ENCODE measurements around the gene PHLDB1. TPM values are rescaled to one million over a fixed set of nuclear protein-coding genes. Genes with fewer than 3 reads are reported as not detected.
"Not testable (repeated sequence)": the region's sequence is repeated elsewhere in the genome, so short reads cannot be mapped to it uniquely, and the experiment has no call there.

The PHLDB1 gene
- polyA plus RNA-seq, 6 donors from 2014 or later = 0.54 TPM; not detected in 5

GRCh38 chr11:118662401-118663271 is 55.2 kb downstream of the PHLDB1 start:
- H3K27ac Mint-ChIP-seq = peak overlapping the region in 1 of 6 donors; percentile 9
- peaks cover 3 to 11% (median 10%) of the 10 kb centered on the region in 3 donors for H3K4me1 Mint-ChIP-seq
- no peaks in the 10 kb centered on the region for H3K9me3 Mint-ChIP-seq
- no peaks in the 10 kb centered on the region for H3K36me3 Mint-ChIP-seq
- H3K27me3 Mint-ChIP-seq = peaks cover 0 to 13% (median 8%) of the 10 kb centered on the region in 3 donors
- H3K4me3 Mint-ChIP-seq = no peak overlapping the region
- DNase-seq = no peak
- no peak for ATAC-seq (ENCODE audit: low read depth in 2 of 2)

- ATAC-seq (ENCODE audit: low read depth in 2 of 2) (no peak), DNase-seq (no peak)
- H3K9me3 Mint-ChIP-seq = no peaks in the 10 kb centered on the region
- no peaks in the 10 kb centered on the region for H3K36me3 Mint-ChIP-seq
- H3K4me1 Mint-ChIP-seq = peaks cover 3 to 11% (median 10%) of the 10 kb centered on the region in 3 donors
- peak overlapping the region in 1 of 6 donors; percentile 9 for H3K27ac Mint-ChIP-seq
- H3K27me3 Mint-ChIP-seq = peaks cover 0 to 13% (median 8%) of the 10 kb centered on the region in 3 donors
- no peak overlapping the region for H3K4me3 Mint-ChIP-seq
These were observed 56.0 kb downstream of the PHLDB1 start for GRCh38 chr11:118663381-118663780.

DNA sequence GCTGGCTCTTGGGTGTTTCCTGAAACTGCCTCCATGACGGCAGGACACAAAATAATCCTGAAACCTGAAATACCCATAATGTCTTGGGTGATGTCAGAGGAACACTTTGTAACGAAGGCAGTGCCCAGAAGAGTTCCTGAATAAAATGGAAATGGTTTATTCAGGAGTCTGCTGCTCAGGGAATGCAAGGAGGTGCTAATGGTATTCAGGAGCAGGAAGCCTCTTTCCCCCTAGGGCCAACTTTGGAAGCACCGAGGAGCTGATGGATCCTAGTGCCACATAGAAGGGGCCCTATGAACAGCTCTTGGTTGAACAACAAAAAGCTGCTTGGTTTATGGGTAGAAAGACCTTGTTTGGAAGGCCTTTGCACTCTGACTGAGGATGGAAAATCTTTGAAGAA is 56.5 kb downstream of the PHLDB1 start:
- Mint-ChIP-seq H3K9me3 (no peaks in the 10 kb centered on the region), H3K27ac (no peak overlapping the region), H3K36me3 (no peaks in the 10 kb centered on the region), H3K4me3 (no peak overlapping the region), H3K27me3 (peaks cover 0 to 17% (median 8%) of the 10 kb centered on the region in 3 donors), H3K4me1 (peaks cover 3 to 10% (median 10%) of the 10 kb centered on the region in 3 donors)
- DNase-seq (no peak), ATAC-seq (ENCODE audit: low read depth in 2 of 2) (no peak)

DNA sequence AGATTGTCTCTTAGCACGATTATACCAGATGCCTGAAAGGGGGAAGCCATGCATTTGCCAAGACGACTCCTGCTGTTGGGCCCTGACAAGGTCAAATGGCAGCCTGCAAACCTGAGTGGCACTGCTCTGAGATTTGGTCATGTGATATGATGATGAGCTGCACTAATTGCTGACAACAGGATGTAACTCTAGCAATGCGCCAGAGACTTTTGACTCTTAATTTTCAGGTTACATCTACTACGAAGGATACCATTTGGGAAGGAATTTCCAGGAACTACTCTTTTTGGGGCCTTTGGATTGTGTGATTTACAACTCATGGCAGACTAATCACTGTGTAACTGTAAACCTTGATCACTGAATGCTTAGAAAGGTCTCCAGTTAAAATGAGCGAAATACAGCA is 59.0 kb downstream of the PHLDB1 start:
- ATAC-seq (ENCODE audit: low read depth in 2 of 2) (no peak), DNase-seq (no peak)
- peaks cover 2 to 9% (median 6%) of the 10 kb centered on the region in 7 donors for H3K9me3 Mint-ChIP-seq
- H3K36me3 Mint-ChIP-seq = no peaks in the 10 kb centered on the region
- no peak overlapping the region for H3K4me3 Mint-ChIP-seq
- peaks cover 14 to 24% (median 14%) of the 10 kb centered on the region in 3 donors for H3K27me3 Mint-ChIP-seq
- no peaks in the 10 kb centered on the region for H3K4me1 Mint-ChIP-seq
- H3K27ac Mint-ChIP-seq = no peak overlapping the region

DNA sequence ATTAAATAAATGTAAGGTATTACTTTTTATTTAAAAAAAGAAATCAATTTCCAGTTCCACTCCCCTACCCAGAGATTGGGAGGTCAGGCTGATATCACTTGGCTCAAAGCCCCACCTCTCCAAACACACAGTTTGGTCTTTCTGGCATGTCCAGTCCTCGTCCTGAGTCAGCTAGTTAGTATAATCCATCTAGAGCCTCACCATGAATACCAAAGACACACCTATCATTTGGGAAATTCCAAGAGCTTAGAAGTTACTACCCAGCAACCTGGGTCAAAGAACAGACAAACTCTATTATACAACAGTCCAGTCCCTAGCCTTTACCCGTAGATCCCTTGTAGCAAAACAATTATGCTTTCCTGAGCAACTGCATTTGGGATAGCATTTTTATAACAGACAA is 62.6 kb downstream of the PHLDB1 start:
- DNase-seq (no peak), ATAC-seq (ENCODE audit: low read depth in 2 of 2) (no peak)
- H3K4me3 Mint-ChIP-seq = no peak overlapping the region
- no peaks in the 10 kb centered on the region for H3K4me1 Mint-ChIP-seq
- H3K9me3 Mint-ChIP-seq = peaks cover 5 to 14% (median 10%) of the 10 kb centered on the region in 7 donors
- no peaks in the 10 kb centered on the region for H3K36me3 Mint-ChIP-seq
- peaks cover 15 to 41% (median 32%) of the 10 kb centered on the region in 3 donors for H3K27me3 Mint-ChIP-seq
- H3K27ac Mint-ChIP-seq = peak overlapping the region in 1 of 6 donors; percentile 52

DNA sequence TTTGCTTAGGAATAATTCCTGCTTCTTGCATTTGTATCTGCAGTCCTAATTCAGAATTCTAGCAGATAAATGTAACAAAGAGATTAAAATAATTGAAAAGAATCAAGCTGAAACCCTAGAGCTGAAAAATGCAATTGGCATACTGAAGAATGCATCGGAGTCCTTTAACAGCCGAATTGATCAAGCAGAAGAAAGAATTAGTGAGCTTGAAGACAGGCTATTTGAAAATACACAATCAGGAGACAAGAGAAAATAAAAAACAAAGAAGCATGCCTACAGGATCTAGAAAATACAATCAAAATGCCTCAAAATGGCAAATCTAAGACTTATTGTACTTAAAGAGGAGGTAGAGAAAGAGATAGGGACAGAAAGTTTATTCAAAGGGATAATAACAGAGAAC is 63.8 kb downstream of the PHLDB1 start:
- no peaks in the 10 kb centered on the region for H3K4me1 Mint-ChIP-seq
- no peak for DNase-seq
- no peak overlapping the region for H3K4me3 Mint-ChIP-seq
- no peak for ATAC-seq (ENCODE audit: low read depth in 2 of 2)
- H3K27me3 Mint-ChIP-seq = peaks cover 13 to 44% (median 35%) of the 10 kb centered on the region in 3 donors
- H3K36me3 Mint-ChIP-seq = no peaks in the 10 kb centered on the region
- H3K9me3 Mint-ChIP-seq = peaks cover 6 to 20% (median 13%) of the 10 kb centered on the region in 7 donors
- H3K27ac Mint-ChIP-seq = no peak overlapping the region

DNA sequence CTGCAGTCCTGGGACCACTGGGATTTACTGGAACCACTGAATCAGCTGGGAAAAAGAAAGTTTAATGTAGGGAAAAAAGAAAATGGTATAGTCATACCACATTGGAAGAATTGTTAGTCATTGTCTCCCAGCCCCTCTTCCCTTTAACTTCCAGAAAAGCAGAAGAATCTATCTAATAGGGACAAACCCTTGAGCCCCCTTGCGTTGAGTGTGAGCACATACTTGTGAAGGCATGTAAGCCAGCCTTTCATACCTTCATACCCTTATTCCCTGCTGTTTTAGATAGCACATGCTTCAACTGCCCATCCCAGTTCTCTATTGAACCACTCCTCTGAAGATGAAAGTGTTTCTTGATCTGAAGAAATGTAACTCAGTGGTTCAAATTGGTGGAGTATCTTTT is 65.4 kb downstream of the PHLDB1 start:
- ATAC-seq (ENCODE audit: low read depth in 2 of 2) (no peak), DNase-seq (no peak)
- peaks cover 7 to 23% (median 17%) of the 10 kb centered on the region in 7 donors for H3K9me3 Mint-ChIP-seq
- peaks cover 0 to 6% of the 10 kb centered on the region in 2 donors for H3K36me3 Mint-ChIP-seq
- H3K4me1 Mint-ChIP-seq = no peaks in the 10 kb centered on the region
- H3K4me3 Mint-ChIP-seq = no peak overlapping the region
- H3K27me3 Mint-ChIP-seq = peaks cover 11 to 49% (median 35%) of the 10 kb centered on the region in 3 donors
- H3K27ac Mint-ChIP-seq = no peak overlapping the region

DNA sequence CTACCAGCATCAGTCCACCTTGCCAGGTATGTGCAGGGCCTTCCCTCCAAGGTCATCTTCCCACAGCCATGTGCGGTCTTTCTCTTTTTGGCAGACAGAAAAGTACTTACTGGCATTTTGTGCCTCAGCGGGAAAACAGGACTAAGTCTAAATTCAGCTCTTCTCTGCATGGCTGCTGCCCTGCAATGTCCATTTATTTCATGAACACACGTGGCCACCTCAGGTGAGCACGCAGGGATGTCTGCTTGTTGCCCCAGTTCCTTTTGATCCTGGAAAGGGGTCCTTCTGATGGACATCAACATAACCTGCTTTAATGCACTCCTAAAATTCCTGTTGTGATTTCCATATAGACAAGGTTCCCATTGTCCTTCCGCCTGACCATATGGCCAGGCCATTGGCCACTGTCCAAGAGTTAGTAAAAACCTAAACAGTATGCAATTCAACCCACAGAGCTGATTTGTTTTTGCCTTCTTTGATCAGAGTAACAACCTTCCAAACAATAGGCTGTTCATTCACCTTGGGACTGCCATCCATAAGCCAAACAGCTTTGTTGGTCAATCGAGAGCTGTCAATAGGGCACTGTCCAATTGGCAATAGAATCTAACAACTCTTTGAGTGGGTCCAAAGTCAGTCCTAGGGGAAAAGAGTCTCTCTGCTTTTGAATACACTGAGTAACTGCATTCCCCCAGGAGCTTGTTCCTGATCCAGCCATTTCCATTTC is 66.1 kb downstream of the PHLDB1 start:
- Mint-ChIP-seq H3K36me3 (peaks cover 0 to 6% of the 10 kb centered on the region in 2 donors), H3K4me3 (no peak overlapping the region), H3K4me1 (no peaks in the 10 kb centered on the region), H3K9me3 (peaks cover 7 to 23% (median 18%) of the 10 kb centered on the region in 7 donors), H3K27me3 (peaks cover 11 to 49% (median 35%) of the 10 kb centered on the region in 3 donors), H3K27ac (peak overlapping the region in 1 of 6 donors; percentile 13)
- DNase-seq = no peak
- ATAC-seq (ENCODE audit: low read depth in 2 of 2) = no peak

DNA sequence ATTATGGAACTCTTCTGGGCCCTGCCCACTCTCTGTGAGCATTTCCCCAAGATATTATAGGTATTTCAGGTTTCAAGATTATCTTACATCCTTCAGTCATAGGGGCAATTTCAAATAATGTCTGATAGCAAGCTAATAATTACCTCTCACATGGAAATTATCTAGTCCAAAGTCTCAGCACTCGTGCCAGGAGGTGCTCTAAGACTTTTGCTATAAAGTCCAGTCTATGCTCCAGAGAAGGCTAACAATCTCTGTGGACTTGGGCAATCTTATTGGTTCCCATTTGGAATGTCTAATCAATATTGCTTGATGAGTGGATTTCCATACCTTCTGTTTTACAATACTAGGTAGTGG is 66.6 kb downstream of the PHLDB1 start:
- ATAC-seq (ENCODE audit: low read depth in 2 of 2) (no peak), DNase-seq (no peak)
- no peak overlapping the region for H3K4me3 Mint-ChIP-seq
- peaks cover 0 to 6% of the 10 kb centered on the region in 2 donors for H3K36me3 Mint-ChIP-seq
- peaks cover 7 to 23% (median 18%) of the 10 kb centered on the region in 7 donors for H3K9me3 Mint-ChIP-seq
- H3K27ac Mint-ChIP-seq = no peak overlapping the region
- no peaks in the 10 kb centered on the region for H3K4me1 Mint-ChIP-seq
- H3K27me3 Mint-ChIP-seq = peaks cover 11 to 44% (median 34%) of the 10 kb centered on the region in 3 donors

GRCh38 chr11:118677977-118678376 is 70.6 kb downstream of the PHLDB1 start:
- ATAC-seq (ENCODE audit: low read depth in 2 of 2) (no peak), DNase-seq (no peak)
- H3K4me3 Mint-ChIP-seq = no peak overlapping the region
- peaks cover 0 to 26% (median 11%) of the 10 kb centered on the region in 3 donors for H3K27me3 Mint-ChIP-seq
- H3K36me3 Mint-ChIP-seq = peaks cover 0 to 6% of the 10 kb centered on the region in 2 donors
- peak overlapping the region in 1 of 6 donors; percentile 16 for H3K27ac Mint-ChIP-seq
- H3K4me1 Mint-ChIP-seq = no peaks in the 10 kb centered on the region
- peaks cover 0 to 13% (median 7%) of the 10 kb centered on the region in 7 donors for H3K9me3 Mint-ChIP-seq

GRCh38 chr11:118678908-118679307 is 71.5 kb downstream of the PHLDB1 start:
- ATAC-seq (ENCODE audit: low read depth in 2 of 2); H3K4me1 Mint-ChIP-seq; H3K27ac Mint-ChIP-seq; DNase-seq; H3K4me3 Mint-ChIP-seq; H3K36me3 Mint-ChIP-seq: not testable (repeated sequence)
- Mint-ChIP-seq H3K9me3 (peaks cover 0 to 13% (median 7%) of the 10 kb centered on the region in 7 donors), H3K27me3 (peaks cover 0 to 26% (median 8%) of the 10 kb centered on the region in 3 donors)

GRCh38 chr11:118679483-118679882 is 72.1 kb downstream of the PHLDB1 start, which contains the start of gene TREH:
TSS of gene TREH (minus strand) at chr11:118679650. CDS start at chr11:118679627, 23 bp downstream.
- H3K27ac Mint-ChIP-seq = peak within 1 kb of the TSS in 1 of 6 donors; percentile 80
- DNase-seq (no peak), ATAC-seq (ENCODE audit: low read depth in 2 of 2) (no peak)
- peaks cover 0 to 6% of the 10 kb centered on the region in 2 donors for H3K36me3 Mint-ChIP-seq
- peaks cover 0 to 24% (median 8%) of the 10 kb centered on the region in 3 donors for H3K27me3 Mint-ChIP-seq
- no peak within 1 kb of the TSS for H3K4me3 Mint-ChIP-seq
- peaks cover 0 to 13% (median 7%) of the 10 kb centered on the region in 7 donors for H3K9me3 Mint-ChIP-seq
- no peaks in the 10 kb centered on the region for H3K4me1 Mint-ChIP-seq

- H3K36me3 Mint-ChIP-seq = no peaks in the 10 kb centered on the region
- H3K9me3 Mint-ChIP-seq = peaks cover 0 to 4% (median 0%) of the 10 kb centered on the region in 7 donors
- no peaks in the 10 kb centered on the region for H3K4me1 Mint-ChIP-seq
- no peak for DNase-seq
- H3K27me3 Mint-ChIP-seq = peaks cover 0 to 16% (median 4%) of the 10 kb centered on the region in 3 donors
- ATAC-seq (ENCODE audit: low read depth in 2 of 2) = no peak
- H3K4me3 Mint-ChIP-seq = no peak overlapping the region
- H3K27ac Mint-ChIP-seq = no peak overlapping the region
These were observed 75.0 kb downstream of the PHLDB1 start for GRCh38 chr11:118682372-118682771.
